GM18870 (cell line): ENCODE measurements around the gene SRGAP1.

Experiments
- ATAC-seq: cut with Tn5 transposase; IDR thresholded peaks from one replicate; pipeline ENCODE4 v1.9.1; 2021; ENCODE audit warnings: moderate library complexity; ENCODE audit not compliant: unreplicated experiment

The SRGAP1 gene

GRCh38 chr12:63963868-63964267 is 119.4 kb downstream of the SRGAP1 start:
- ATAC-seq = no peak

GRCh38 chr12:63964301-63964700 is 119.8 kb downstream of the SRGAP1 start:
- ATAC-seq = no peak

GRCh38 chr12:63965936-63966605 is 121.6 kb downstream of the SRGAP1 start:
- no peak for ATAC-seq

- ATAC-seq = no peak
Observed at GRCh38 chr12:63966606-63966975, 122.1 kb downstream of the SRGAP1 start.

- ATAC-seq = no peak
Observed at GRCh38 chr12:63967358-63968145, 123.1 kb downstream of the SRGAP1 start.

- ATAC-seq = no peak
Observed at GRCh38 chr12:63968673-63969072, 124.2 kb downstream of the SRGAP1 start.

- ATAC-seq = no peak
Observed at GRCh38 chr12:63976902-63977395, 132.4 kb downstream of the SRGAP1 start.

- no peak for ATAC-seq
Observed at GRCh38 chr12:63977441-63977840, 132.9 kb downstream of the SRGAP1 start.

GRCh38 chr12:63978519-63978918 is 134.0 kb downstream of the SRGAP1 start:
- ATAC-seq = no peak

- ATAC-seq = no peak
Observed at GRCh38 chr12:63980211-63980610, 135.7 kb downstream of the SRGAP1 start.

- ATAC-seq = no peak
Observed at GRCh38 chr12:63981343-63981742, 136.8 kb downstream of the SRGAP1 start.

- ATAC-seq = no peak
Observed at GRCh38 chr12:63982604-63983295, 138.2 kb downstream of the SRGAP1 start.

GRCh38 chr12:63985456-63985855 is 141.0 kb downstream of the SRGAP1 start:
- ATAC-seq = no peak

GRCh38 chr12:63985945-63986344 is 141.4 kb downstream of the SRGAP1 start:
- ATAC-seq = no peak

- ATAC-seq = no peak
Observed at GRCh38 chr12:63989301-63989845, 144.9 kb downstream of the SRGAP1 start.

GRCh38 chr12:63990828-63991547 is 146.5 kb downstream of the SRGAP1 start:
- no peak for ATAC-seq

GRCh38 chr12:63994704-63995103 is 150.2 kb downstream of the SRGAP1 start:
- ATAC-seq = no peak

GRCh38 chr12:63995512-63995911 is 151.0 kb downstream of the SRGAP1 start:
- no peak for ATAC-seq

- ATAC-seq = no peak
Observed at GRCh38 chr12:63996556-63996955, 152.1 kb downstream of the SRGAP1 start.

- no peak for ATAC-seq
Observed at GRCh38 chr12:63997198-63997597, 152.7 kb downstream of the SRGAP1 start.

- no peak for ATAC-seq
Observed at GRCh38 chr12:63998584-63998983, 154.1 kb downstream of the SRGAP1 start.
